Transverse colon (tissue), 4 donors: ENCODE measurements around the gene DNAH7. TPM values are rescaled to one million over a fixed set of nuclear protein-coding genes. Genes with fewer than 3 reads are reported as not detected.

Source experiments
- DNase-seq: peaks from one replicate; pipeline ENCODE4 v3.0.0-alpha.2; 2019
- H3K27ac ChIP-seq, 4 donors: fragments of 200-600 bp; sonication (generic); 2 replicates each; pipeline ENCODE4 v1.5.1; 2016 to 2018; ENCODE audit warnings: inconsistent platforms in 4 of 4
- H3K27me3 ChIP-seq: fragments of 200-600 bp; sonication (generic); 2 replicates; pipeline ENCODE4 v1.5.1; 2017; ENCODE audit warnings: inconsistent platforms
- H3K36me3 ChIP-seq, 4 donors: fragments of 200-600 bp; sonication (generic); 2 replicates each; pipeline ENCODE4 v1.5.1; 2017 to 2019; ENCODE audit warnings: inconsistent platforms in 4 of 4
- H3K4me1 ChIP-seq, 4 donors: fragments of 200-600 bp; sonication (generic); 2 replicates each; pipeline ENCODE4 v1.5.1; 2017 to 2020; ENCODE audit warnings: inconsistent platforms in 4 of 4
- H3K4me3 ChIP-seq, 4 donors: fragments of 200-600 bp; sonication (generic); 1 replicate in 1 of 4; 2 replicates in 3 of 4; pipeline versions ENCODE4 v1.5.1 to v1.6.1; 2017 to 2019; ENCODE audit warnings: inconsistent platforms in 4 of 4
- H3K9me3 ChIP-seq, 2 donors: fragments of 200-600 bp; sonication (generic); 2 replicates each; pipeline ENCODE4 v1.5.1; 2017 to 2019; ENCODE audit warnings: inconsistent platforms in 2 of 2
- CTCF ChIP-seq, 5 experiments: fragments of 200-600 bp in 3 of 5; fragments of 450-650 bp in 2 of 5; sonication (generic) in 3 of 5; IDR thresholded peaks; 1 replicate in 2 of 5; 2 replicates in 3 of 5; pipeline ENCODE4 v1.5.1; 2016 to 2017; ENCODE audit warnings: antibody characterized with exemption in 5 of 5, inconsistent platforms in 3 of 5, mild to moderate bottlenecking in 2 of 5, moderate library complexity in 1 of 5
- EP300 ChIP-seq: sonication (generic); formaldehyde crosslinking; IDR thresholded peaks from one replicate; pipeline ENCODE4 v1.6.1; 2017; ENCODE audit warnings: antibody characterized with exemption, low read depth
- POLR2A ChIP-seq: fragments of 450-650 bp; IDR thresholded peaks from one replicate; pipeline ENCODE4 v1.6.1; 2016; ENCODE audit warnings: antibody characterized with exemption, mild to moderate bottlenecking, moderate library complexity
- POLR2AphosphoS5 ChIP-seq, 3 donors: sonication (generic); formaldehyde crosslinking; IDR thresholded peaks; one replicate each; pipeline ENCODE4 v1.6.1; 2016; ENCODE audit warnings: antibody characterized with exemption in 3 of 3
- WGBS, 2 donors: methylation state at CpG; one replicate each; pipeline ENCODE4 v1.1.5; 2018; ENCODE audit warnings: low coverage in 1 of 2; 5-methylcytosine and 5-hydroxymethylcytosine counted together
- in situ Hi-C, 4 donors: fragments of 200-750 bp; cut with MboI; loops; one replicate each; pipeline versions ENCODE4 v1.15.0 to v1.15.1; 2017; ENCODE audit warnings: low sequenced_read_pairs in 3 of 4, low pct_ligation_motif_present in 1 of 4, low pct_unique_long_range_greater_than_20kb in 1 of 4
- intact Hi-C: fragments of 100-400 bp; cut with DNase I; formaldehyde crosslinking; loops from one replicate; pipeline ENCODE4 v1.15.1; 2023; ENCODE audit warnings: low total_unique reads
- total RNA-seq, 4 donors: library from RNA; depleted of rRNA; stranded (reverse); fragments of >200 nt; gene quantifications; one replicate each; pipeline ENCODE4 v1.1.0, GENCODE V29; 2016

Gene DNAH7
- total RNA-seq, 4 donors from 2014 or later = 1.8 to 56.9 (median 8.1) TPM

- Histone ChIP-seq H3K36me3 (no peaks in the 10 kb centered on the region), H3K4me3 (no peak overlapping the region), H3K27ac (no peak overlapping the region), H3K4me1 (peaks cover 0 to 5% (median 0%) of the 10 kb centered on the region in 4 donors), H3K9me3 (peaks cover 0 to 4% of the 10 kb centered on the region in 2 donors), H3K27me3 (no peaks in the 10 kb centered on the region)
- intact Hi-C loops = no loop called here
- 19 to 21% methylated on average over 2 of the region's 2 CpGs for WGBS, 2 donors
- in situ Hi-C loops = no loop called here
- TF ChIP-seq POLR2AphosphoS5 (IDR thresholded peaks at IDR 0.05) (no peak), POLR2A (no peak), EP300 (no peak), CTCF (IDR thresholded peaks at IDR 0.05) (no peak)
- no peak for DNase-seq
Measured at GRCh38 chr2:195984923-195985726, 83.5 kb downstream of the DNAH7 start.

GRCh38 chr2:195967336-195967735, 101.3 kb downstream of the DNAH7 start:
- Histone ChIP-seq H3K36me3 (no peaks in the 10 kb centered on the region), H3K9me3 (no peaks in the 10 kb centered on the region), H3K4me1 (no peaks in the 10 kb centered on the region), H3K27me3 (no peaks in the 10 kb centered on the region), H3K27ac (no peak overlapping the region), H3K4me3 (no peak overlapping the region)
- TF ChIP-seq CTCF (IDR thresholded peaks at IDR 0.05) (no peak), POLR2AphosphoS5 (IDR thresholded peaks at IDR 0.05) (no peak), POLR2A (no peak), EP300 (no peak)
- WGBS, 2 donors = 56 to 66% methylated on average over 2 of the region's 2 CpGs
- DNase-seq = no peak
- in situ Hi-C loops = no loop called here
- intact Hi-C loops = no loop called here

- H3K9me3 ChIP-seq = no peaks in the 10 kb centered on the region
- H3K4me1 ChIP-seq = no peaks in the 10 kb centered on the region
- no peak overlapping the region for H3K27ac ChIP-seq
- H3K27me3 ChIP-seq = no peaks in the 10 kb centered on the region
- H3K36me3 ChIP-seq = no peaks in the 10 kb centered on the region
- intact Hi-C loops (no loop called here), in situ Hi-C loops (no loop called here)
- H3K4me3 ChIP-seq = no peak overlapping the region
- DNase-seq = no peak
- no peak for TF ChIP-seq POLR2A
- no peak for TF ChIP-seq CTCF (IDR thresholded peaks at IDR 0.05)
- TF ChIP-seq POLR2AphosphoS5 (IDR thresholded peaks at IDR 0.05) = no peak
- TF ChIP-seq EP300 = no peak
- WGBS, 2 donors = 73 to 74% methylated on average over 5 of the region's 5 CpGs
Measured at GRCh38 chr2:195961873-195962272, 106.8 kb downstream of the DNAH7 start.

GRCh38 chr2:195959341-195959740, 109.3 kb downstream of the DNAH7 start:
- Histone ChIP-seq H3K27me3 (no peaks in the 10 kb centered on the region), H3K9me3 (no peaks in the 10 kb centered on the region), H3K4me3 (no peak overlapping the region), H3K4me1 (no peaks in the 10 kb centered on the region), H3K36me3 (no peaks in the 10 kb centered on the region), H3K27ac (no peak overlapping the region)
- no peak for TF ChIP-seq POLR2A
- no peak for TF ChIP-seq POLR2AphosphoS5 (IDR thresholded peaks at IDR 0.05)
- TF ChIP-seq EP300 = no peak
- TF ChIP-seq CTCF (IDR thresholded peaks at IDR 0.05) = no peak
- intact Hi-C loops (no loop called here), in situ Hi-C loops (no loop called here)
- WGBS, 2 donors = 83 to 88% methylated on average over 1 to 2 of the region's 2 CpGs
- no peak for DNase-seq
